ENCODE measurements around the gene TSPEAR. TPM values are rescaled to one million over a fixed set of nuclear protein-coding genes. Genes with fewer than 3 reads are reported as not detected.

TSPEAR gene
- total RNA-seq, 4 donors from 2014 or later, result not detected

GRCh38 chr21:44590311-44590721 is 121.1 kb downstream of the TSPEAR start:
- DNase-seq (no peak), ATAC-seq (no peak)
- TF ChIP-seq, protein P1, sequence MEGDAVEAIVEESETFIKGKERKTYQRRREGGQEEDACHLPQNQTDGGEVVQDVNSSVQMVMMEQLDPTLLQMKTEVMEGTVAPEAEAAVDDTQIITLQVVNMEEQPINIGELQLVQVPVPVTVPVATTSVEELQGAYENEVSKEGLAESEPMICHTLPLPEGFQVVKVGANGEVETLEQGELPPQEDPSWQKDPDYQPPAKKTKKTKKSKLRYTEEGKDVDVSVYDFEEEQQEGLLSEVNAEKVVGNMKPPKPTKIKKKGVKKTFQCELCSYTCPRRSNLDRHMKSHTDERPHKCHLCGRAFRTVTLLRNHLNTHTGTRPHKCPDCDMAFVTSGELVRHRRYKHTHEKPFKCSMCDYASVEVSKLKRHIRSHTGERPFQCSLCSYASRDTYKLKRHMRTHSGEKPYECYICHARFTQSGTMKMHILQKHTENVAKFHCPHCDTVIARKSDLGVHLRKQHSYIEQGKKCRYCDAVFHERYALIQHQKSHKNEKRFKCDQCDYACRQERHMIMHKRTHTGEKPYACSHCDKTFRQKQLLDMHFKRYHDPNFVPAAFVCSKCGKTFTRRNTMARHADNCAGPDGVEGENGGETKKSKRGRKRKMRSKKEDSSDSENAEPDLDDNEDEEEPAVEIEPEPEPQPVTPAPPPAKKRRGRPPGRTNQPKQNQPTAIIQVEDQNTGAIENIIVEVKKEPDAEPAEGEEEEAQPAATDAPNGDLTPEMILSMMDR (IDR thresholded peaks at IDR 0.05 in 4 of 5, conservative IDR thresholded peaks at IDR 0.05 in 1 of 5), result no peak
- no peak for TF ChIP-seq POLR2A (IDR thresholded peaks at IDR 0.05)
- H3K36me3 ChIP-seq, result no peaks in the 10 kb centered on the region
- in situ Hi-C loops (cut with MboI; ENCODE audit: low sequenced_read_pairs in 4 of 4), result no loop called here
- H3K27ac ChIP-seq, result no peak overlapping the region
- H3K27me3 ChIP-seq, result peaks cover 19 to 37% (median 23%) of the 10 kb centered on the region in 3 donors
- intact Hi-C loops (cut with DNase I; ENCODE audit: low total_unique reads), result no loop called here
- H3K4me3 ChIP-seq, result no peak overlapping the region
- H3K4me1 ChIP-seq, result no peaks in the 10 kb centered on the region
- no peaks in the 10 kb centered on the region for H3K9me3 ChIP-seq

GRCh38 chr21:44589586-44590305 is 121.6 kb downstream of the TSPEAR start:
- no peak for ATAC-seq
- Histone ChIP-seq H3K27me3 (peaks cover 19 to 38% (median 23%) of the 10 kb centered on the region in 3 donors), H3K36me3 (no peaks in the 10 kb centered on the region), H3K4me1 (no peaks in the 10 kb centered on the region), H3K4me3 (no peak overlapping the region), H3K27ac (no peak overlapping the region), H3K9me3 (no peaks in the 10 kb centered on the region)
- intact Hi-C loops (cut with DNase I; ENCODE audit: low total_unique reads), result no loop called here
- in situ Hi-C loops (cut with MboI; ENCODE audit: low sequenced_read_pairs in 4 of 4), result no loop called here
- no peak for DNase-seq
- no peak for TF ChIP-seq POLR2A (IDR thresholded peaks at IDR 0.05)
- TF ChIP-seq, protein P1 (IDR thresholded peaks at IDR 0.05 in 4 of 5, conservative IDR thresholded peaks at IDR 0.05 in 1 of 5), result no peak

DNA sequence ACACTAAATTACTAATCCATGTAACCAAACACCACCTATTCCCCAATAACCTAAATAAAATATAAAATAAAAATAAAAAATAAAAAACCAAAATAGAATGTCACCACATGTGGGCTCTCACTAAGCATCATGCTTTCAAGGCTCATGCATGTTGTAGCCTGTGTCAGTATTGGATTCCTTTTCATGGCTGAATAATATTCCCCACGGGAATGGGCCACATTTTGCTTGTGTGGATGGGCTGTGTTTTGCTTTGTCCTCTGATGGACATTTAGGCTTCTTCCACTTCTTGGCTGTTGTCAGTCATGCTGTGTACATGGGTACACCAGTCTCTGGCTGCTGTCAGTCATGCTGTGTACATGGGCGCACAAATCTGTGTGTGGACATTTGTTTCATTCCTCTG is 122.3 kb downstream of the TSPEAR start:
- peaks cover 14 to 36% (median 23%) of the 10 kb centered on the region in 3 donors for H3K27me3 ChIP-seq
- ATAC-seq, result no peak

GRCh38 chr21:44585892-44586291 is 125.5 kb downstream of the TSPEAR start:
- TF ChIP-seq, protein P1 (IDR thresholded peaks at IDR 0.05 in 4 of 5, conservative IDR thresholded peaks at IDR 0.05 in 1 of 5), result no peak
- no peak for TF ChIP-seq POLR2A (IDR thresholded peaks at IDR 0.05)
- no peaks in the 10 kb centered on the region for H3K4me1 ChIP-seq
- peaks cover 0 to 12% (median 0%) of the 10 kb centered on the region in 3 donors for H3K9me3 ChIP-seq
- no peak overlapping the region for H3K4me3 ChIP-seq
- DNase-seq (no peak), ATAC-seq (no peak)
- peaks cover 5 to 33% (median 17%) of the 10 kb centered on the region in 3 donors for H3K27me3 ChIP-seq
- no peak overlapping the region for H3K27ac ChIP-seq
- in situ Hi-C loops (cut with MboI; ENCODE audit: low sequenced_read_pairs in 4 of 4) (no loop called here), intact Hi-C loops (cut with DNase I; ENCODE audit: low total_unique reads) (no loop called here)
- H3K36me3 ChIP-seq, result no peaks in the 10 kb centered on the region

More for the DNA sequence above, 122.3 kb downstream of the TSPEAR start:
- no peak overlapping the region for H3K4me3 ChIP-seq
- no peaks in the 10 kb centered on the region for H3K4me1 ChIP-seq
- H3K27ac ChIP-seq, result no peak overlapping the region
- intact Hi-C loops (cut with DNase I; ENCODE audit: low total_unique reads), result no loop called here
- in situ Hi-C loops (cut with MboI; ENCODE audit: low sequenced_read_pairs in 4 of 4), result no loop called here
- no peaks in the 10 kb centered on the region for H3K36me3 ChIP-seq
- H3K9me3 ChIP-seq, result no peaks in the 10 kb centered on the region
- TF ChIP-seq, protein P1 (IDR thresholded peaks at IDR 0.05 in 4 of 5, conservative IDR thresholded peaks at IDR 0.05 in 1 of 5), result no peak
- no peak for TF ChIP-seq POLR2A (IDR thresholded peaks at IDR 0.05)
- no peak for DNase-seq

All from gastrocnemius medialis (tissue), 4 donors.